HG03432 (cell line): ENCODE measurements around the gene RNPEPL1.
"Not testable (repeated sequence)": the region's sequence is repeated elsewhere in the genome, so short reads cannot be mapped to it uniquely, and the experiment has no call there.

Experiments used
- ATAC-seq: cut with Tn5 transposase; IDR thresholded peaks from one replicate; pipeline ENCODE4 v1.9.1; 2021; ENCODE audit warnings: mild to moderate bottlenecking, moderate library complexity; ENCODE audit not compliant: unreplicated experiment

Gene RNPEPL1

GRCh38 chr2:240603081-240603835 is 35.0 kb downstream of the RNPEPL1 start:
- no peak for ATAC-seq

GRCh38 chr2:240603846-240604245 is 35.6 kb downstream of the RNPEPL1 start:
- ATAC-seq, result no peak

- ATAC-seq, result no peak
Observed at GRCh38 chr2:240604291-240604938, 36.1 kb downstream of the RNPEPL1 start.

- ATAC-seq, result no peak
Observed at GRCh38 chr2:240604939-240605716, 36.8 kb downstream of the RNPEPL1 start.

- no peak for ATAC-seq
Observed at GRCh38 chr2:240605867-240606743, 37.8 kb downstream of the RNPEPL1 start.

- no peak for ATAC-seq
Observed at GRCh38 chr2:240611601-240612210, 43.4 kb downstream of the RNPEPL1 start.

GRCh38 chr2:240613781-240614180 is 45.5 kb downstream of the RNPEPL1 start:
- ATAC-seq, result no peak

- no peak for ATAC-seq
Observed at GRCh38 chr2:240614391-240614790, 46.1 kb downstream of the RNPEPL1 start.

- no peak for ATAC-seq
Observed at GRCh38 chr2:240615396-240615795, 47.1 kb downstream of the RNPEPL1 start.

GRCh38 chr2:240615820-240616547 is 47.7 kb downstream of the RNPEPL1 start:
- no peak for ATAC-seq

GRCh38 chr2:240616860-240617666 is 48.8 kb downstream of the RNPEPL1 start:
- not testable (repeated sequence) for ATAC-seq

GRCh38 chr2:240618776-240619175 is 50.5 kb downstream of the RNPEPL1 start:
- ATAC-seq, result no peak

- ATAC-seq, result no peak
Observed at GRCh38 chr2:240619506-240620148, 51.3 kb downstream of the RNPEPL1 start.

GRCh38 chr2:240620149-240620731 is 52.0 kb downstream of the RNPEPL1 start:
- ATAC-seq, result no peak

GRCh38 chr2:240620859-240621258 is 52.6 kb downstream of the RNPEPL1 start:
- no peak for ATAC-seq

- no peak for ATAC-seq
Observed at GRCh38 chr2:240622060-240622411, 53.8 kb downstream of the RNPEPL1 start.

GRCh38 chr2:240622531-240623235 is 54.4 kb downstream of the RNPEPL1 start:
- no peak for ATAC-seq
